Skin of body (tissue), 2 donors: ENCODE data around the gene TULP4. TPM values are rescaled to one million over a fixed set of nuclear protein-coding genes. Genes with fewer than 3 reads are reported as not detected.
"Not testable (repeated sequence)": the region's sequence is repeated elsewhere in the genome, so short reads cannot be mapped to it uniquely, and the experiment has no call there.

Experiments
- DNase-seq: peaks from one replicate; lab custom pipeline; 2025; lab: John Stamatoyannopoulos, UW
- total RNA-seq: library from RNA; depleted of rRNA; stranded (reverse); fragments of >200 nt; gene quantifications from one replicate; pipeline ENCODE4 v1.2.3, GENCODE V29; 2014

The TULP4 gene
- total RNA-seq, 1 donor from 2014 or later: 135 TPM

GRCh38 chr6:158500016-158500735 is 187.9 kb downstream of the TULP4 start:
- DNase-seq: no peak

- DNase-seq: no peak
These were observed 189.3 kb downstream of the TULP4 start for GRCh38 chr6:158501360-158502262.

GRCh38 chr6:158502263-158502950 is 190.1 kb downstream of the TULP4 start:
- DNase-seq: no peak

- DNase-seq: no peak
These were observed 191.0 kb downstream of the TULP4 start for GRCh38 chr6:158503222-158503621.

GRCh38 chr6:158503846-158504245 is 191.6 kb downstream of the TULP4 start:
- DNase-seq: no peak

GRCh38 chr6:158505194-158505593 is 192.9 kb downstream of the TULP4 start:
- no peak for DNase-seq

GRCh38 chr6:158506601-158507000 is 194.3 kb downstream of the TULP4 start:
- no peak for DNase-seq

GRCh38 chr6:158507174-158507573 is 194.9 kb downstream of the TULP4 start:
- DNase-seq: no peak

GRCh38 chr6:158508450-158508849 is 196.2 kb downstream of the TULP4 start:
- no peak for DNase-seq

GRCh38 chr6:158509465-158509864 is 197.2 kb downstream of the TULP4 start:
- no peak for DNase-seq

GRCh38 chr6:158512809-158513208 is 200.5 kb downstream of the TULP4 start:
- DNase-seq: no peak

- DNase-seq: no peak
These were observed 201.9 kb downstream of the TULP4 start for GRCh38 chr6:158514176-158514575.

- no peak for DNase-seq
These were observed 202.7 kb downstream of the TULP4 start for GRCh38 chr6:158514991-158515390.

- DNase-seq: no peak
These were observed 203.8 kb downstream of the TULP4 start for GRCh38 chr6:158516098-158516497.

- no peak for DNase-seq
These were observed 204.8 kb downstream of the TULP4 start for GRCh38 chr6:158517038-158517437.

GRCh38 chr6:158517581-158517980 is 205.3 kb downstream of the TULP4 start:
- DNase-seq: no peak

- DNase-seq: peak; percentile 53
These were observed 206.2 kb downstream of the TULP4 start for GRCh38 chr6:158518191-158519127.

- DNase-seq: no peak
These were observed 207.0 kb downstream of the TULP4 start for GRCh38 chr6:158519300-158519699.

GRCh38 chr6:158519761-158520160 is 207.5 kb downstream of the TULP4 start:
- DNase-seq: no peak

- DNase-seq: not testable (repeated sequence)
These were observed 208.7 kb downstream of the TULP4 start for GRCh38 chr6:158520975-158521374.

GRCh38 chr6:158521759-158522158 is 209.5 kb downstream of the TULP4 start:
- no peak for DNase-seq
